ENCODE data around the gene TMEM132D.

TMEM132D gene

DNA sequence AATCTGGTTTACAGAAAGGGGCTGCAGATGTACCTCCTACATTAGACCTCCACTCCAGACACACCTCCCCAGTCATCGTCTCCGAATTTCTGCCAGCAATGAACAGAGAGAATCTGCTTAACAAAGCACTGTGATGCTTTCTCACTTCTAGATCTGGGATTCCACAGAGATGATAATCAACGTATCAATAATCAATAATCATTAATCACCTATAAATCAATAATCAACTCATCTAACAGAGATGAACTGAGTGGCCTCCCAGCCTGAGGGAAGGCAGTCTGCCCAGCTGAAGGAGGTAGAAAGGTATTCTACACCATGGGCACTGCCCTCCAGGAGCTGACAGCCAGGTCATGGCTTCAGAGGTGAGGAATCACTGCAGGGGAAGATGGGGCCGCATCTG lies 183.2 kb downstream of the TMEM132D start:
- no peak for DNase-seq

- DNase-seq = no peak
Observed at GRCh38 chr12:129719416-129719815, 184.4 kb downstream of the TMEM132D start.

- DNase-seq = no peak
Observed at GRCh38 chr12:129717438-129717837, 186.4 kb downstream of the TMEM132D start.

DNA sequence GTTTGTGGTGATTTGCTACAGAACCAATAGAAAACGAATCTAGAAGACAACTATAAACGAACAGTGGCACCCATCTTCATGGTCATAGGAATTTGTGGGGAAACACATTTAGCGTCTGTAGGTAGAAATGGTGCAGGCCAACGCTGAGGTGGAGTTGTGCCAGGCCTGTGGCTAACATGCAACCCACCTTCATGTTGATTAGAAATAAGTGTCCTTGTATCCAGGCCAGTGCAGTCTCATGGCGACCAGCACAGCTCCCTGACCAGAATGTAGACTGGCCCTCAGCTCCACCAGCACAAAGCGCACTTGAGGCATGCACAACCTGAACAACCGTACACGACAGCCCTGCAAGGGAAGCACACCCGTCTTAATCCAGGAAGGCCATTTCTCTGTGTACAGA lies 187.0 kb downstream of the TMEM132D start:
- no peak for DNase-seq

DNA sequence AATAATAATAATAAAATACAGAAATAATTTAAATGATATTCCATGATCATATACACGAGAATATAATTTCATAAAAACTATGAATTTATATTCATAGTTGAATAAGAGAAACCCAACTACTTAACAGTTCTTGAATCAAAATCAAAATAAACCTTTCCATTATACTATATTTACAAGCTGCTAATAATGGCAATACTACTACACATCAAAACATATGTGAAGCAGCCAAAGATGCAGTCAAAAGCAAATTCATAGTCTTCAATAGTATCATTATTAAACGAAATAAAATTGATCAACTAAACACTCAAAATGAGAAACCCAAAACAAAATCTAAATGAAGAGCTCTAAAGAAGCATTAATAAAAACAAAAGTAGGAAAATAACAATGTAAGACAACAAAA lies 197.1 kb downstream of the TMEM132D start:
- no peak for DNase-seq

DNA sequence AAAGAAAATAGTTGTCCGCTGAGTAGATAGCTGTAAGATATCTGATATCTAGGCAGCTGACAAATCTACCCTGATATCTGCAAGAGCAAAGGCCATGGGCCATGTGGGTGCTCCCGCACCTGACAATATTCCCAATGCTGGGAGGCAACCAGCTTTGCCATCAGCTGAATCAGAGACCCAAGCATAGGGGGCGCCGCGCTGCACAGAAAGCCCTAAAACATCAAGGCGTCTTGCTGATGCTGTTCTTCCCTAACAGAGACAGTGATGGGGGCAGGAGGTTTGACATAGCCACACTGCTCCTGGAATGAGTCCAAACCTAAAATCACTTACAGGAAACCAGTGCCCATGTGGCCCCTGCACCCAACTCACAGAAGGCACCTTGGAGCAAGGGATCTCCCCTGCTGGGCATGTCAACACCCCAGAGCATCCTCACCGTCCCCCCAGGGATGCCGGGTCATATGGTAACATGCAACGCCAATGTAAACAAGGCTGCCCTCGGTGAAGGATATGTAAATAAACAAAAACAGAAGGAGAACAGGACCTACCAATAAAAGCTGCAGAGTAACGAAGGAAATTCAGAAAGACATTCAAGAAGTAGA lies 199.5 kb downstream of the TMEM132D start:
- no peak for DNase-seq

DNA sequence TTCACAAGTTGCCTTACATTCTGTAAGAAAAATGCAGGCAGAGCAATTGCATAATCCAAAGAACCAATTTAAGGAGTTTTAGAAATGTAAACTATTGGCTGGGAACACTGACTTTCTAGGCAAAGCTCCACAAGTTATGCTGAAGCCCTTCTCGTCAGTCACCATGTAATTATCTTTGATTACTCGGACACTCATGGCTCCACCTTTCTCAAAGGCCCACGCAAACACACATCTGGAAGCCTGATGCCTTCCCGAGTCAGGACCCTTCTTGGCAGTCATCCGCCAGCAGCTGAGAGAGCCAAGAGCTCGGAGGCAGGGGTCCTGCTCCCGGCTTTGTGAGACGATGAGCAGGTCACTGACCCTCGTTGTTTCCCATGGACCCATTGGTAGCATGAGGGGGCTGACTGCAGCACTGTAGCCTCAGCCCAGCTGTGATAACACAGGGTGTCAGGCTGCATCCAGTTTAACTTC lies 202.2 kb downstream of the TMEM132D start:
- DNase-seq = no peak

GRCh38 chr12:129700036-129700435 lies 203.8 kb downstream of the TMEM132D start:
- no peak for DNase-seq

DNA sequence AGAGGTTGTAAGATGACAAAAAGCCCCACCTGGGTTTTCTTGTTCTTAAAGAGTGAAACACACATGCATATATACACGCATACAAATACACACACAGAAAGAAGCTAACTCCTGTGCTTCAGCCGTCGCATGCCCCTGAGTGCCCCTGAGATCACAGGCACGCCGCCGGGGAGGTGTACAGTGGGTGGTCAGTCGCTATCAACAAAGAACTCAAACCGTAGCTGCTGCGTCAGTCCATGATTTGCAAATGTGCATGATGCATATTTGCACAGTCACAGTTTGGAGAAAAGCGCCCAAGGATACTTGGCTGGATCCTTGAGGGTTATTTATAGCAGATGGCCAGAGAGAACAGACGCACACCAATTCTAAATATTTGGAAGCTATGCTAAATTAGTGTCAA lies 206.9 kb downstream of the TMEM132D start:
- no peak for DNase-seq

- no peak for DNase-seq
Observed at GRCh38 chr12:129696405-129696804, 207.4 kb downstream of the TMEM132D start.

DNA sequence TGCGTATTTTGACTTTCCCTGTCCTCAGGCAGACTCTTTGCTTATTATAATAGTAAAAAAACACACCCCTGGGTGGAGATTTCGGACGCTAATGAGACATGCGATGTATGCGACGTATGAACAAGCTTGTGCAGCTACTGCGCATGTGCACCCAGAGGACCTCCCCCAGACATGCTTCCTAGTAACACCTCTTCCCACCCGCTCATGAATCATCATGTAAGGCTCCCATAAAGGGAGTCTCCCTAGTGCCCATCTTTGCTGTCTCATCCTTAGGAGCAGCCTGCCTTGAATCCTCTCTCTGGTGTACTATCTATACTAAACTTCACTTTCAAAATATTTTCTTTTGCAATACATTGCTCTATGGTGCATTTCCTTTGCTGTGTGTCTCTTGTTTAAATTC lies 210.1 kb downstream of the TMEM132D start:
- DNase-seq = no peak

DNA sequence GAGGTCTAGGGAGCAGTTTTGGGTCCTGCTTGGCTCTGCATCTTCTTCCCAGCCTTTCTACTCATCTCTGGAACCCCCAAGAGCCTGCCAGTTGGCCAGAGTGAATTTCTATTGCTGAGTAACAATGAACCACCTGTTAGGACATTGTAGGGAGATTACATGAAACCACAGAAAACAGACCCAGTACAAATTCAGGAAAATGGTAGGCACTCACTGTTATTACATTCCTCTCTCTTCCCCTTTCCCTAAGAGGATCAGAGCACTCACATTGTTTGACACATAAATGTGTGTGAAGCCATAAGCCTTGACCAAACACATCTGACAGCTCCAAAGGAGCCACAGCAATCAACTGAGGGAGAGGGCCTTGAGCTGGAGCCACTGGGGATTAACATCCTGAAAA lies 216.1 kb downstream of the TMEM132D start:
- no peak for DNase-seq

- DNase-seq = no peak
Observed at GRCh38 chr12:129681830-129682229, 222.0 kb downstream of the TMEM132D start.

- no peak for DNase-seq
Observed at GRCh38 chr12:129681151-129681550, 222.7 kb downstream of the TMEM132D start.

- no peak for DNase-seq
Observed at GRCh38 chr12:129676411-129676810, 227.4 kb downstream of the TMEM132D start.

DNA sequence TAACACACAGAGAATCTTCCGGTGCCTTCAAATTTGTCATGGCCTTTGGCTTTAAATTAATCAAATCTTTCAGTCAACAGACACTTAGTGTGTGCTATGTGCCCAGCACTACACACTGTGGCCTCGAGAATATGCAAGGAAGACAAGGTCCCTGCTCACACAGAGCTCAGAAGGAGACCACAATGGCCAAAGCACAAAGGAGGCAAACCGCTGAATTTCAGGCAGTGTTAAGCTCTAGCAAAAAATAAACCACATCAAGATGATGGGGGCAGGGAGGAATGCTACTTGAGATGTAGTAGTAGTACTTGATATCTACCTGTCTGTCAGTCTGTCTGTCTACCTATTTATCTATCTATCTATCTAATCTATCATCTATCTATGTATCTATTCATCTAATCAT lies 227.9 kb downstream of the TMEM132D start:
- DNase-seq = no peak

GRCh38 chr12:129675496-129675895 lies 228.3 kb downstream of the TMEM132D start:
- DNase-seq = no peak

DNA sequence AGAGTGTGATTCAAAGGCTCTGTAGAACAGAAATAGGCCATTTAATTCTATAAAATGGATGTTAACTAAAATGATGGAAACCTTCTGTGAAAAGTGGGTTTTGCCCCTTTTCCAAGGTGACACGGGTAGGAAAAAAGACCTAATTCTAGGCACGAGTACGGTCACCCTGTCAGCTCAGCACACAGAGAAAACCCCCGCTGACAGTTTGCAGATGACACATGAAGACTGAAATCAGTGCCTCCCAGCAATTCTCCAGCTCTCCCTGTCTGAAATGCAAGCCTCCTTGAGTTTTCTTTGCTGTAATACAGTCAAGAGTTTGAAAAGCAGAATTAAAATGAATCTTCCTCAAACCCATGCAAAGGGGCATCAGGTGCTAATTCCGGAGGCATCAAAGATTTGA lies 230.0 kb downstream of the TMEM132D start:
- DNase-seq = no peak

DNA sequence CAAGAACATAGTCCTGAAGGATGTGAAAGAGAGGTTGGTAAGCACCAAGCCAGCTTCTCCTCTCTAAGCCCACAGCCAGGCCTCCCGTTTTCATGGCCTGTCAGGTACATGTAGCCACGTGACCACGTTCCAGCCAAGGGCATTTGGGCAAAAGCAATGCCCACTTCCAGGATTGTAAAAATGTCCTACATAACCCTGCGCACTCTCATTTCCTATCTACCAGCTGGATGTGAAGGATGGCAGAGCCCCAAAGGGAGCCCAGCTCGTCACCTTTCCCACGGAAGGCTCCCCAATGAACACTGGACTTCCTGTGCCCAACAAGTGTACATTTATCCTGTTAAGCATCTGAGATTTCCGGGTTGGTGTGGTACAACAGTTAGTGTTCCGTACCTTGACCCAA lies 231.7 kb downstream of the TMEM132D start:
- DNase-seq = no peak

- DNase-seq = no peak
Observed at GRCh38 chr12:129670256-129670920, 233.4 kb downstream of the TMEM132D start.

DNA sequence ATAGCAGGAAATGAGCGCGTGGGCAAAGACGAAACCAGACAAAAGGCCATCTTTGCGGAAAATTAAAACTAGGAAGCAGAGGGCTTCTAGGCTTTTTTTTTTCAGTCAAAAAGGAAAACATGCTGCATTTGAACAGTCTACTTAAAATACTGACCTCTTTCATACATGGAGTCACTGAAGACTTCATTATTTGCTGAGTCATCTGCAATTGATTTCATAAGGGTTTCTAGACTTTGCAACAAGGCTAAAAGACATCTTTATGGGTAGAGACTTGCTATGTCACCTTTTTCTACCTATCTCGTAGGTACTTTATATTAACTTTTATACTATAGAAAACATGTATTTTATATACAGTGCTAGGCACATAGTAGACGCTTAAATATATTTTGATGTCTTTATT lies 238.4 kb downstream of the TMEM132D start:
- no peak for DNase-seq

DNA sequence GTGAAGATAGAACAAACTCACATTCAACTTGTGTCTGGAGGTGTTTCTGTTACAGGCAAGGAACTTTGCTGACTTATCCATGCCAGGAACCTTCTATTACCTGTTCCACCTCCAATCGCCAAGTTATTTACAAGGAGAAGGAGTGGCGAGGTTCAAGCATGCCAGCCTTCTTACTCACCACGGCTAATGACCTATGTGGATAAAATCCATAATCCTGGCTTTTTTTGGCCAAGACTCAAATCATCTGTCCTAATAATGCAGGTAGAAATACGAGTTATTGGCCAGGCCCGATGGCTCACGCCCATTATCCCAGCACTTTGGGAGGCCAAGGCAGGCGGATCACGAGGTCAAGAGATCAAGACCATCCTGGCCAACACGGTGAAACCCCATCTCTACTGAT lies 241.6 kb downstream of the TMEM132D start:
- no peak for DNase-seq

DNA sequence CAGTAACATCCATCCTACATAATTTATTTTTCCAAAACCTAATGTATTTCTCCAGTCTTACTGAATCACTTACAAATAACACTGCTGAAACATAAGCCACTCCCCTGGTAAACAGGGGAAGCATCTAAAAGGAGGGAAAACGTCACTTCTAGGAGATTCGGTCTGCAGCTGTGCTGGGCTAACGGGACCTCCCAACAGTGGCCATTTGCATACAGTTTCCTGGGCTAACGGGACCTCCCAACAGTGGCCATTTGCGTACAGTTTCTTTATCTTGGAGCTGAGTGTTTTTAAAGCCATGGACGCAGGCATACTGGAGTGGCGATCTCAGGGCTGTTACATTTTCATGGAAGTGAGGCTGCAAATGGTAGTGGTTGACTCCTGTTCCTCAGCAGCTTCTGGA lies 242.9 kb downstream of the TMEM132D start:
- DNase-seq = no peak

- no peak for DNase-seq
Observed at GRCh38 chr12:129659961-129660622, 243.7 kb downstream of the TMEM132D start.
